Measurements from ENCODE around the gene CDK5RAP2.

DNA sequence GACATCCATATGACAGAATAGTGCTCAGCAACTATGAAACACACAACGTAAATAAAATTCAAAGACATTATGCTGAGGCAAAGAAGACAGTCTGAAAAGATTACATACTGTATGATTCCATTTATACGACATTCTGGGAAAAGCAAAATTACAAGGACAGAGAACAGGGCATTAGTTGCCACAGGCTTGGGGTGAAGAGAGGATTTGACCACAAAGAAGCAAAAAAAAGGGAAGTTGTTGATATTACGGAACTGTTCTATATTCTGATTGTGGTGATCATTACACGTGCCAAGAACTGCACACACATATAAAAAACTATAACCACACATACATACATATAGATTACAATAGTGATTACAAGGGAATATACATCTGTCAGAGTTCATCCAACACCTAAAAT lies 24.1 kb downstream of the CDK5RAP2 start:
- no peak for TF ChIP-seq POLR2AphosphoS5 (IDR thresholded peaks at IDR 0.05; ENCODE audit: low read depth, low read length)
- TF ChIP-seq SIN3A (IDR thresholded peaks at IDR 0.05; ENCODE audit: borderline replicate concordance, insufficient read depth, low read length): no peak
- TF ChIP-seq TAF1 (IDR thresholded peaks at IDR 0.05; ENCODE audit: borderline replicate concordance, insufficient read depth, low read length): no peak
- TF ChIP-seq, protein P1, sequence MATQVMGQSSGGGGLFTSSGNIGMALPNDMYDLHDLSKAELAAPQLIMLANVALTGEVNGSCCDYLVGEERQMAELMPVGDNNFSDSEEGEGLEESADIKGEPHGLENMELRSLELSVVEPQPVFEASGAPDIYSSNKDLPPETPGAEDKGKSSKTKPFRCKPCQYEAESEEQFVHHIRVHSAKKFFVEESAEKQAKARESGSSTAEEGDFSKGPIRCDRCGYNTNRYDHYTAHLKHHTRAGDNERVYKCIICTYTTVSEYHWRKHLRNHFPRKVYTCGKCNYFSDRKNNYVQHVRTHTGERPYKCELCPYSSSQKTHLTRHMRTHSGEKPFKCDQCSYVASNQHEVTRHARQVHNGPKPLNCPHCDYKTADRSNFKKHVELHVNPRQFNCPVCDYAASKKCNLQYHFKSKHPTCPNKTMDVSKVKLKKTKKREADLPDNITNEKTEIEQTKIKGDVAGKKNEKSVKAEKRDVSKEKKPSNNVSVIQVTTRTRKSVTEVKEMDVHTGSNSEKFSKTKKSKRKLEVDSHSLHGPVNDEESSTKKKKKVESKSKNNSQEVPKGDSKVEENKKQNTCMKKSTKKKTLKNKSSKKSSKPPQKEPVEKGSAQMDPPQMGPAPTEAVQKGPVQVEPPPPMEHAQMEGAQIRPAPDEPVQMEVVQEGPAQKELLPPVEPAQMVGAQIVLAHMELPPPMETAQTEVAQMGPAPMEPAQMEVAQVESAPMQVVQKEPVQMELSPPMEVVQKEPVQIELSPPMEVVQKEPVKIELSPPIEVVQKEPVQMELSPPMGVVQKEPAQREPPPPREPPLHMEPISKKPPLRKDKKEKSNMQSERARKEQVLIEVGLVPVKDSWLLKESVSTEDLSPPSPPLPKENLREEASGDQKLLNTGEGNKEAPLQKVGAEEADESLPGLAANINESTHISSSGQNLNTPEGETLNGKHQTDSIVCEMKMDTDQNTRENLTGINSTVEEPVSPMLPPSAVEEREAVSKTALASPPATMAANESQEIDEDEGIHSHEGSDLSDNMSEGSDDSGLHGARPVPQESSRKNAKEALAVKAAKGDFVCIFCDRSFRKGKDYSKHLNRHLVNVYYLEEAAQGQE (IDR thresholded peaks at IDR 0.05; ENCODE audit: insufficient read depth in 1 of 2, low read depth in 2 of 2, low read length in 2 of 2): no peak
- TF ChIP-seq FOXP2 (optimal IDR thresholded peaks at IDR 0.05; ENCODE audit: borderline replicate concordance, extremely low read depth, extremely low read length, insufficient read depth): no peak

Data from PFSK-1 (cell line).